Mammary epithelial cell (primary cell): ENCODE results near the gene ADCY2.

Experiments
- CTCF ChIP-seq, 2 donors: IDR thresholded peaks in 1 of 2; conservative IDR thresholded peaks in 1 of 2; 2 replicates each; pipeline ENCODE4 v1.5.1; 2011 to 2012; ENCODE audit warnings: inconsistent platforms in 2 of 2, low read length in 2 of 2, mild to moderate bottlenecking in 2 of 2, control low read depth in 1 of 2, low read depth in 1 of 2; ENCODE audit not compliant: insufficient read depth in 1 of 2; ENCODE audit errors: extremely low read depth in 1 of 2
- EZH2 ChIP-seq: IDR thresholded peaks from 2 replicates; pipeline ENCODE4 v1.6.1; 2012; ENCODE audit warnings: low read length, inconsistent platforms, borderline replicate concordance

DNA sequence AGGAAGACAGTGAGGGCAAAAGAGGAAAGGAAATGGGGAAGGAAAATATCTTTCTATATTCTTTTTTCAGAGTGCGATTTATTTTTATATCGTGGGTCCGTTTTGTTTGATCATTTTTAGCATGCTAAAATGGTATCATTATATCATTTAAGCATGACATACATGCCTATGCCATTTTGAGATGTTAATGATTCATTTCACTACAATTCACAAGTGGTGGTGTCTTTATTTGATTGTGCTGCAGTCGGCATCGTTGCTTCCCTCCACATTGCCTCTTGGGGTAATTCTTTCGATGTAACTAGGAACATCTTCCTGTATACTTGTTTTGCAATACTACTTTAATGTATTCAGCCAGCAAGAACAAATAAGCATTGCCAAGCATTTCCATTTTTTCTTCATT is 309.8 kb downstream of the ADCY2 start:
- TF ChIP-seq CTCF (conservative IDR thresholded peaks at IDR 0.05 in 1 of 2, IDR thresholded peaks at IDR 0.05 in 1 of 2; ENCODE audit: extremely low read depth in 1 of 2, insufficient read depth in 1 of 2, low read depth in 1 of 2, low read length in 2 of 2) (no peak), EZH2 (no peak)
